ENCODE data around the gene ACVR2B.

ACVR2B gene

GRCh38 chr3:38453913-38454177 is 155 bp downstream of the ACVR2B start:
- TF ChIP-seq CTCF (IDR thresholded peaks at IDR 0.05): no peak

GRCh38 chr3:38454178-38454883 is 641 bp downstream of the ACVR2B start:
- TF ChIP-seq CTCF (IDR thresholded peaks at IDR 0.05): 0 out of 2 replicates have a peak, but pooled peaks have one; percentile 16

- TF ChIP-seq CTCF (IDR thresholded peaks at IDR 0.05): no peak
Observed at GRCh38 chr3:38454884-38455638, 1.4 kb downstream of the ACVR2B start.

- TF ChIP-seq CTCF (IDR thresholded peaks at IDR 0.05): no peak
Observed at GRCh38 chr3:38455639-38456430, 2.1 kb downstream of the ACVR2B start.

DNA sequence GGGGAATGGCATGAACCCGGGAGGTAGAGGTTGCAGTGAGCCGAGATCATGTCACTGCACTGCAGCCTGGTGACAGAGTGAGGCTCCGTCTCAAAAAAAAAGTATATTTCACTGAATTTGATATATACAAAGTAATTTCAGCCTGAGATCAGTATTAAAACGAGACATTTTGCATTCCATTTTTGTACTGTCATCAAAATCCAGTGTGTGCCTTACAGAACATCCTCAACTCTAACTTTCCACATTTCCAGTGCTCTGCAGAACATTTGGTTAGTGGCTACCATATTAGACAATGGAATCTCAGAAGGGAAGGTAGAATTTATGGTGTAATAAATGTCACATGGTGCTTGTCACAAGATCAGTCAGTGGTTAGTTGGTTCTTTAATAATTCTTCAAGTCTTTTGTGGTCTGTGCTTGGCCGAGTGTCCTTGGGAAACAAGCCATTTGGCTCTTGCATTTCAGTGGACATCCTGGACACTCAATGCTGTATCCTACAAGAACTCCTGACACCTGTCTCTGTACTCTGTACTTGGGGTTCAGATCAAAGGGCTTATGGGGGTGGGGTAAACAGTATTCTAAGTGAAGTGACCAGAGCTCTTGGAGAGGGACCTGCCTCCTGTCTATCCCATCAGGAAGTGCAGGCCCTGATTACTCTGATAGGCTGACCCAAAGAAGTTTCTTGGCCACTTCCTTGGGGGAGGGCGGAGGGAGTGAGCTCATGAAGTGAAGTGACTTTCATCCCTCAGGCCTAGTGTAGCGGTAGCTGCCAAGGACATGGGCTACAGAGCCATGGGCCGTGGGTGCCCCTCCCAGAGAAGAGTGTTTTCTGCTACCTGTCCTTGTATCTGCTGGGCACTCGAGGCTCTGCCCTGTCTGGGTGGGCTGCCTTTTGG is 3.7 kb downstream of the ACVR2B start:
- TF ChIP-seq CTCF (IDR thresholded peaks at IDR 0.05): no peak

- no peak for TF ChIP-seq CTCF (IDR thresholded peaks at IDR 0.05)
Observed at GRCh38 chr3:38458796-38459498, 5.3 kb downstream of the ACVR2B start.

Data from LNCAP (cell line).